ENCODE measurements around the gene CALCOCO2.
A peak's percentile ranks its signal among the peaks of the same experiment; 100 is the strongest.

CALCOCO2 gene

DNA sequence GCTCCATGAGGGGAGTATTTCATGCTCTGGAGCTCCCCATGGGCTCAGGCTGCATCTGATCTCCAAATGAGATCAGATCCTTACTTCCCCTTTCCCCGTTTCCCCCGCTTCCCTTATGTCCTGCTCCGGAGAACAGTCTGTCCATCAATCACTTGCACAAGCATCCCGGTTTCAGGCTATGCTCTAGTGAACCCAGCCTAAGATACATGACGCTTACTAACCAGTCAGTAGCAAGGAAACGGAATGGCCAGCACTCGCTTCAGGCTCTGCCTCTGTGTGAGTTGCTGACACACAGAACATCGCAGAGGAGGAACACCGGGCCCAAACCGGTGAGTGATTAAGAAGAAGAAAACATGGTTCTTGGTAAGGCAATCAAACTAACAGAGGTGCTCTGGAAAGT is 52.3 kb downstream of the CALCOCO2 start:
- H3F3A ChIP-seq (ENCODE audit: insufficient read depth, low read length) = no peaks in the 10 kb centered on the region
- no peak overlapping the region for H3K4me3 ChIP-seq (ENCODE audit: low read depth, low read length, poor library complexity, severe bottlenecking)
- H4K20me1 ChIP-seq (ENCODE audit: insufficient read depth, low read length) = no peaks in the 10 kb centered on the region
- no peaks in the 10 kb centered on the region for H3K79me2 ChIP-seq (ENCODE audit: insufficient read depth, low read length)
- H3K36me3 ChIP-seq (ENCODE audit: insufficient read depth, low read length) = no peaks in the 10 kb centered on the region
- no peak overlapping the region for H3K27ac ChIP-seq (ENCODE audit: low read depth, low read length, poor library complexity, severe bottlenecking)
- H3K9me3 ChIP-seq (ENCODE audit: low read length) = no peaks in the 10 kb centered on the region
- H3K9ac ChIP-seq (ENCODE audit: low read length) = no peak overlapping the region
- H3K4me1 ChIP-seq (ENCODE audit: insufficient read depth, low read length, severe bottlenecking) = peaks cover 3% of the 10 kb centered on the region
- H3K27me3 ChIP-seq (ENCODE audit: insufficient read depth, low read length) = no peaks in the 10 kb centered on the region
- TF ChIP-seq, protein P1, sequence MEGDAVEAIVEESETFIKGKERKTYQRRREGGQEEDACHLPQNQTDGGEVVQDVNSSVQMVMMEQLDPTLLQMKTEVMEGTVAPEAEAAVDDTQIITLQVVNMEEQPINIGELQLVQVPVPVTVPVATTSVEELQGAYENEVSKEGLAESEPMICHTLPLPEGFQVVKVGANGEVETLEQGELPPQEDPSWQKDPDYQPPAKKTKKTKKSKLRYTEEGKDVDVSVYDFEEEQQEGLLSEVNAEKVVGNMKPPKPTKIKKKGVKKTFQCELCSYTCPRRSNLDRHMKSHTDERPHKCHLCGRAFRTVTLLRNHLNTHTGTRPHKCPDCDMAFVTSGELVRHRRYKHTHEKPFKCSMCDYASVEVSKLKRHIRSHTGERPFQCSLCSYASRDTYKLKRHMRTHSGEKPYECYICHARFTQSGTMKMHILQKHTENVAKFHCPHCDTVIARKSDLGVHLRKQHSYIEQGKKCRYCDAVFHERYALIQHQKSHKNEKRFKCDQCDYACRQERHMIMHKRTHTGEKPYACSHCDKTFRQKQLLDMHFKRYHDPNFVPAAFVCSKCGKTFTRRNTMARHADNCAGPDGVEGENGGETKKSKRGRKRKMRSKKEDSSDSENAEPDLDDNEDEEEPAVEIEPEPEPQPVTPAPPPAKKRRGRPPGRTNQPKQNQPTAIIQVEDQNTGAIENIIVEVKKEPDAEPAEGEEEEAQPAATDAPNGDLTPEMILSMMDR (IDR thresholded peaks at IDR 0.05; ENCODE audit: low read length) = no peak
- no peak for TF ChIP-seq EZH2 (IDR thresholded peaks at IDR 0.05; ENCODE audit: borderline replicate concordance, low read length)
- no peaks in the 10 kb centered on the region for H3K9me2 ChIP-seq (ENCODE audit: low read depth, low read length)
- no peak overlapping the region for H3K4me2 ChIP-seq (ENCODE audit: low read length)
- no peak overlapping the region for H2AFZ ChIP-seq (ENCODE audit: low read length)

DNA sequence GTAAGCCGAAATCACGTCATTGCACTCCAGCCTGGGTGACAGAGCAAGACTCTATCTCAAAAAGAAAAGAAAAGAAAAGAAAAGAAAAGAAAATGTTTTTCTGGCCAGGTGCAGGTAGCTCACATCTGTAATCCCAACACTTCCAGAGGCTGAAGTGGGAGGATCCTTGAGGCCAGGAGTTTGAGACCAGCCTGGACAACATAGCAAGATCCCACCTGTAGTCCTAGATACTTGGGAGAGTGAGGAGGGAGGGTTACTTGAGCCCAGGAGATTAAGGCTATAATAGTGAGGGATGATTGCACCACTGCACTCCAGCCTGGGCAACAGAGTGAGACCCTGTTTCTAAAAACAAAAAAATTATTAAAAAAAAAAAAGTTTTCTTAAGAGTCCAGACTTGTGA is 59.3 kb downstream of the CALCOCO2 start:
- Histone ChIP-seq H3K4me3 (ENCODE audit: low read depth, low read length, poor library complexity, severe bottlenecking) (no peak overlapping the region), H3K36me3 (ENCODE audit: insufficient read depth, low read length) (peaks cover 10% of the 10 kb centered on the region), H2AFZ (ENCODE audit: low read length) (no peak overlapping the region), H3K9me3 (ENCODE audit: low read length) (no peaks in the 10 kb centered on the region), H3K79me2 (ENCODE audit: insufficient read depth, low read length) (no peaks in the 10 kb centered on the region), H4K20me1 (ENCODE audit: insufficient read depth, low read length) (no peaks in the 10 kb centered on the region), H3K9me2 (ENCODE audit: low read depth, low read length) (no peaks in the 10 kb centered on the region), H3K27me3 (ENCODE audit: insufficient read depth, low read length) (no peaks in the 10 kb centered on the region), H3K4me2 (ENCODE audit: low read length) (no peak overlapping the region), H3K9ac (ENCODE audit: low read length) (no peak overlapping the region), H3K27ac (ENCODE audit: low read depth, low read length, poor library complexity, severe bottlenecking) (no peak overlapping the region), H3F3A (ENCODE audit: insufficient read depth, low read length) (no peaks in the 10 kb centered on the region), H3K4me1 (ENCODE audit: insufficient read depth, low read length, severe bottlenecking) (peaks cover 17% of the 10 kb centered on the region)
- TF ChIP-seq, protein P1 (IDR thresholded peaks at IDR 0.05; ENCODE audit: low read length) = no peak
- TF ChIP-seq EZH2 (IDR thresholded peaks at IDR 0.05; ENCODE audit: borderline replicate concordance, low read length) = no peak

DNA sequence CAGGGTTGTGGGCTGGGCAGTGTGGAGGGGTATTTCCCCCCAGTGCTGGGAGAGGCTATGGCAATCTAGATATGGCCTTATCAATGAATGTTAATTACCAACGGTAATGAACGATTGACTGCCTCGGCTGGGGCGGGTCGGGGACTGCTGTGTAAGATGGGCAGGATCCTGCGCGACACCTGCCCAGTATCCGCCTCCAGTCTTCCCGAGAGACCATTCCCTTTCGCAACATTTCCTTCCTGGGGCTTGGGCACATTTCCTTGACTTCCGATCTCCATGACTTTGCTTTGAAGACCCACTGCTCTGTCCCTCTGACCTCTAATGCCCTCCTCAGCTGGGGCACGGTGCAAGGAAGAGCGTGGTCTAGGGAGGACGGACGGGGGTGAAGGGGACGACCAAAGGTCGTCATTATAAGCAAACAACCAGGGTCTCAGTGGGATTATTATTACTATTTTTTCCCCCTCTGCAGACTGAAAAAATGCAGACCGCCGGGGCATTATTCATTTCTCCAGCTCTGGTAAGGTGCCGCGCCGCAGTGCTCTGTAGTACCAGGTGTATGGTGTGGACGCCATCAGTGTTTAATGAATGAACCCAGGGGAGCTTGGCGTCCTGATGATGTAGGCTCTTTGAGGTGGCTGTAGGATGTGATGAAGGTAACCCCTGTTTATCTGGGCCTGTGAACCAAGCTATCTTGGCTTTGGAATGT is 62.3 kb downstream of the CALCOCO2 start:
- Histone ChIP-seq H3K36me3 (ENCODE audit: insufficient read depth, low read length) (peaks cover 38% of the 10 kb centered on the region), H2AFZ (ENCODE audit: low read length) (no peak overlapping the region), H4K20me1 (ENCODE audit: insufficient read depth, low read length) (no peaks in the 10 kb centered on the region), H3F3A (ENCODE audit: insufficient read depth, low read length) (no peaks in the 10 kb centered on the region), H3K4me1 (ENCODE audit: insufficient read depth, low read length, severe bottlenecking) (peaks cover 17% of the 10 kb centered on the region), H3K9me2 (ENCODE audit: low read depth, low read length) (no peaks in the 10 kb centered on the region), H3K4me2 (ENCODE audit: low read length) (peak overlapping the region; percentile 76), H3K9me3 (ENCODE audit: low read length) (no peaks in the 10 kb centered on the region), H3K9ac (ENCODE audit: low read length) (peak overlapping the region; percentile 82), H3K27me3 (ENCODE audit: insufficient read depth, low read length) (no peaks in the 10 kb centered on the region), H3K79me2 (ENCODE audit: insufficient read depth, low read length) (no peaks in the 10 kb centered on the region), H3K27ac (ENCODE audit: low read depth, low read length, poor library complexity, severe bottlenecking) (peak overlapping the region; percentile 47), H3K4me3 (ENCODE audit: low read depth, low read length, poor library complexity, severe bottlenecking) (peak overlapping the region; percentile 88)
- TF ChIP-seq, protein P1 (IDR thresholded peaks at IDR 0.05; ENCODE audit: low read length) = no peak
- no peak for TF ChIP-seq EZH2 (IDR thresholded peaks at IDR 0.05; ENCODE audit: borderline replicate concordance, low read length)
